Activated CD4-positive, alpha-beta T cell treated with anti-CD3 and anti-CD28 coated beads for 36 hours (primary cell): ENCODE results near the gene NMRAL1. TPM values are rescaled to one million over a fixed set of nuclear protein-coding genes. Genes with fewer than 3 reads are reported as not detected.

Experiments used
- ATAC-seq: fragments of 200-7000 bp; cut with Tn5 transposase; one replicate; pipeline ENCODE4 v1.10.0; 2021; ENCODE audit warnings: mild to moderate bottlenecking, moderate library complexity
- CTCF ChIA-PET: fragments of 350-600 bp; sonication (Branson Sonifier 250); formaldehyde crosslinking; loops from one replicate; lab custom pipeline; 2021; ENCODE audit warnings: antibody characterized with exemption; lab: Charles Lee
- POLR2A ChIA-PET: fragments of 350-600 bp; sonication (Branson Sonifier 250); formaldehyde crosslinking; loops from one replicate; lab custom pipeline; 2021; ENCODE audit warnings: antibody characterized with exemption, inconsistent platforms; lab: Charles Lee
- DNase-seq: peaks from one replicate; pipeline ENCODE4 v3.0.0-alpha.2; 2020
- H3K27ac Mint-ChIP-seq: one replicate; pipeline ENCODE4 v1.8.0; 2021; ENCODE audit warnings: mixed read lengths
- H3K27me3 Mint-ChIP-seq: one replicate; pipeline ENCODE4 v1.8.0; 2021; ENCODE audit warnings: mixed read lengths
- H3K36me3 Mint-ChIP-seq: one replicate; pipeline ENCODE4 v1.8.0; 2021; ENCODE audit warnings: low read depth, mixed read lengths
- H3K4me1 Mint-ChIP-seq: one replicate; pipeline ENCODE4 v1.8.0; 2021; ENCODE audit warnings: mixed read lengths
- H3K4me3 Mint-ChIP-seq: one replicate; pipeline ENCODE4 v1.8.0; 2021; ENCODE audit warnings: mild to moderate bottlenecking, moderate library complexity, mixed read lengths
- H3K9me3 Mint-ChIP-seq: one replicate; pipeline ENCODE4 v1.8.0; 2021; ENCODE audit warnings: low read depth, mixed read lengths
- intact Hi-C, 2 experiments: fragments of 100-400 bp; cut with DNase I in 1 of 2; cut with micrococcal nuclease in 1 of 2; formaldehyde crosslinking; loops; one replicate each; pipeline versions ENCODE4 v1.14.2 to v1.15.1; 2022 to 2024; cut with DNase I, micrococcal nuclease
- total RNA-seq, 2 experiments: library from RNA; stranded (reverse); gene quantifications; one replicate each; pipeline ENCODE4 v1.2.3, GENCODE V29; 2021

Gene NMRAL1
- total RNA-seq, 2 experiments from 2014 or later, result 27.1 to 29.5 TPM

- Mint-ChIP-seq H3K27me3 (no peaks in the 10 kb centered on the region), H3K9me3 (no peaks in the 10 kb centered on the region), H3K4me3 (peak overlapping the region; percentile 62), H3K4me1 (peaks cover 56% of the 10 kb centered on the region), H3K36me3 (peaks cover 39% of the 10 kb centered on the region), H3K27ac (peak overlapping the region; percentile 81)
- intact Hi-C loops, result loop anchor here (1.0 to 5.0 kb wide), 4 partner anchors 43 to 452 kb away; partner anchors contain the start of genes MGRN1 (in 1 of the 2) and SEC14L5 (in 1 of the 2)
- DNase-seq (peak; percentile 84), ATAC-seq (peak; percentile 90)
- ChIA-PET POLR2A (interaction anchor here (0.5 to 1.3 kb wide), 7 partner anchors 18 to 426 kb away, joined by 3 to 5 read pairs (median 3); partner anchors contain the start of genes HMOX2 and NMRAL1), CTCF (interaction anchor here (0.6 to 6.0 kb wide), 27 partner anchors 9 to 195 kb away, joined by 3 to 77 read pairs (median 5); partner anchors contain the start of genes C16orf96, CDIP1, HMOX2 and MGRN1)
These were observed 31.1 kb upstream of the NMRAL1 start for GRCh38 chr16:4505356-4506147.

GRCh38 chr16:4501071-4501478 is 26.6 kb upstream of the NMRAL1 start:
- no peaks in the 10 kb centered on the region for H3K27me3 Mint-ChIP-seq
- intact Hi-C loops, result loop anchor here in 1 of 2 experiments (5.0 kb wide), 1 partner anchor 36 kb away; the partner anchor contains the start of gene CDIP1
- POLR2A ChIA-PET, result interaction anchor here (0.6 to 1.2 kb wide), 2 partner anchors 18 to 28 kb away, joined by 3 read pairs; no protein-coding TSS in a partner anchor
- no peaks in the 10 kb centered on the region for H3K9me3 Mint-ChIP-seq
- DNase-seq (no peak), ATAC-seq (no peak)
- peaks cover 18% of the 10 kb centered on the region for H3K36me3 Mint-ChIP-seq
- H3K27ac Mint-ChIP-seq, result peak overlapping the region; percentile 65
- CTCF ChIA-PET, result interaction anchor here (0.7 to 4.6 kb wide), 10 partner anchors 9 to 169 kb away, joined by 3 to 33 read pairs (median 6); no protein-coding TSS in a partner anchor
- H3K4me1 Mint-ChIP-seq, result peaks cover 84% of the 10 kb centered on the region
- H3K4me3 Mint-ChIP-seq, result no peak overlapping the region

GRCh38 chr16:4500272-4500671 is 25.8 kb upstream of the NMRAL1 start:
- H3K4me1 Mint-ChIP-seq, result peaks cover 82% of the 10 kb centered on the region
- ATAC-seq (peak; percentile 89), DNase-seq (peak; percentile 39)
- peaks cover 16% of the 10 kb centered on the region for H3K36me3 Mint-ChIP-seq
- H3K4me3 Mint-ChIP-seq, result no peak overlapping the region
- no peaks in the 10 kb centered on the region for H3K27me3 Mint-ChIP-seq
- H3K9me3 Mint-ChIP-seq, result no peaks in the 10 kb centered on the region
- H3K27ac Mint-ChIP-seq, result no peak overlapping the region
- intact Hi-C loops, result loop anchor here in 1 of 2 experiments (5.0 kb wide), 1 partner anchor 37 kb away; the partner anchor contains the start of gene CDIP1
- CTCF ChIA-PET, result interaction anchor here (1.0 to 4.6 kb wide), 9 partner anchors 10 to 86 kb away, joined by 3 to 33 read pairs (median 7); no protein-coding TSS in a partner anchor
- POLR2A ChIA-PET, result interaction anchor here (0.7 to 1.4 kb wide), 4 partner anchors 8 to 126 kb away, joined by 3 to 7 read pairs (median 3); no protein-coding TSS in a partner anchor

GRCh38 chr16:4499196-4499555 is 24.8 kb upstream of the NMRAL1 start:
- POLR2A ChIA-PET, result interaction anchor here (1.4 kb wide), 1 partner anchor 21 kb away, joined by 3 read pairs; no protein-coding TSS in a partner anchor
- no peak overlapping the region for H3K27ac Mint-ChIP-seq

GRCh38 chr16:4498546-4499195 is 24.2 kb upstream of the NMRAL1 start:
- peaks cover 16% of the 10 kb centered on the region for H3K36me3 Mint-ChIP-seq
- intact Hi-C loops, result no loop called here
- DNase-seq (no peak), ATAC-seq (no peak)
- no peaks in the 10 kb centered on the region for H3K27me3 Mint-ChIP-seq
- ChIA-PET CTCF (interaction anchor here (0.9 to 4.6 kb wide), 5 partner anchors 9 to 80 kb away, joined by 3 to 33 read pairs (median 6); no protein-coding TSS in a partner anchor), POLR2A (interaction anchor here (1.4 kb wide), 1 partner anchor 21 kb away, joined by 3 read pairs; no protein-coding TSS in a partner anchor)
- no peak overlapping the region for H3K4me3 Mint-ChIP-seq
- no peaks in the 10 kb centered on the region for H3K9me3 Mint-ChIP-seq
- no peak overlapping the region for H3K27ac Mint-ChIP-seq
- H3K4me1 Mint-ChIP-seq, result peaks cover 82% of the 10 kb centered on the region

More at GRCh38 chr16:4499196-4499555, 24.8 kb upstream of the NMRAL1 start:
- no peak for DNase-seq
- intact Hi-C loops, result no loop called here
- no peak for ATAC-seq
- H3K4me3 Mint-ChIP-seq, result no peak overlapping the region
- H3K9me3 Mint-ChIP-seq, result no peaks in the 10 kb centered on the region
- CTCF ChIA-PET, result interaction anchor here (0.9 to 4.6 kb wide), 6 partner anchors 9 to 79 kb away, joined by 3 to 33 read pairs (median 4); no protein-coding TSS in a partner anchor
- H3K36me3 Mint-ChIP-seq, result peaks cover 16% of the 10 kb centered on the region
- peaks cover 85% of the 10 kb centered on the region for H3K4me1 Mint-ChIP-seq
- H3K27me3 Mint-ChIP-seq, result no peaks in the 10 kb centered on the region

GRCh38 chr16:4496305-4496704 is 21.9 kb upstream of the NMRAL1 start:
- H3K36me3 Mint-ChIP-seq, result peaks cover 22% of the 10 kb centered on the region
- peak overlapping the region; percentile 67 for H3K27ac Mint-ChIP-seq
- intact Hi-C loops, result no loop called here
- CTCF ChIA-PET, result interaction anchor here (0.5 to 1.4 kb wide), 3 partner anchors 9 to 74 kb away, joined by 3 to 5 read pairs (median 3); no protein-coding TSS in a partner anchor
- POLR2A ChIA-PET, result no interaction called here
- H3K4me1 Mint-ChIP-seq, result peaks cover 78% of the 10 kb centered on the region
- H3K27me3 Mint-ChIP-seq, result no peaks in the 10 kb centered on the region
- ATAC-seq (peak; percentile 60), DNase-seq (no peak)
- no peak overlapping the region for H3K4me3 Mint-ChIP-seq
- no peaks in the 10 kb centered on the region for H3K9me3 Mint-ChIP-seq

- no peaks in the 10 kb centered on the region for H3K27me3 Mint-ChIP-seq
- CTCF ChIA-PET, result interaction anchor here (1.4 kb wide), 1 partner anchor 10 kb away, joined by 5 read pairs; no protein-coding TSS in a partner anchor
- no peak overlapping the region for H3K4me3 Mint-ChIP-seq
- no peak for DNase-seq
- H3K9me3 Mint-ChIP-seq, result no peaks in the 10 kb centered on the region
- peak overlapping the region; percentile 67 for H3K27ac Mint-ChIP-seq
- ATAC-seq, result no peak
- H3K36me3 Mint-ChIP-seq, result peaks cover 22% of the 10 kb centered on the region
- POLR2A ChIA-PET, result no interaction called here
- intact Hi-C loops, result no loop called here
- peaks cover 77% of the 10 kb centered on the region for H3K4me1 Mint-ChIP-seq
These were observed 21.3 kb upstream of the NMRAL1 start for GRCh38 chr16:4495766-4496165.

- Mint-ChIP-seq H3K36me3 (peaks cover 22% of the 10 kb centered on the region), H3K27me3 (no peaks in the 10 kb centered on the region), H3K9me3 (no peaks in the 10 kb centered on the region), H3K4me1 (peaks cover 77% of the 10 kb centered on the region), H3K4me3 (no peak overlapping the region), H3K27ac (peak overlapping the region; percentile 14)
- POLR2A ChIA-PET, result no interaction called here
- intact Hi-C loops, result no loop called here
- DNase-seq (no peak), ATAC-seq (no peak)
- CTCF ChIA-PET, result interaction anchor here (0.6 to 1.4 kb wide), 5 partner anchors 10 to 91 kb away, joined by 4 to 5 read pairs (median 4); no protein-coding TSS in a partner anchor
These were observed 20.5 kb upstream of the NMRAL1 start for GRCh38 chr16:4494746-4495490.

- ATAC-seq (no peak), DNase-seq (no peak)
- no peak overlapping the region for H3K4me3 Mint-ChIP-seq
- no peaks in the 10 kb centered on the region for H3K9me3 Mint-ChIP-seq
- ChIA-PET POLR2A (no interaction called here), CTCF (interaction anchor here (1.1 to 1.9 kb wide), 2 partner anchors 9 to 14 kb away, joined by 3 to 7 read pairs; no protein-coding TSS in a partner anchor)
- peaks cover 19% of the 10 kb centered on the region for H3K36me3 Mint-ChIP-seq
- H3K27me3 Mint-ChIP-seq, result no peaks in the 10 kb centered on the region
- intact Hi-C loops, result no loop called here
- H3K4me1 Mint-ChIP-seq, result peaks cover 73% of the 10 kb centered on the region
- no peak overlapping the region for H3K27ac Mint-ChIP-seq
These were observed 17.5 kb upstream of the NMRAL1 start for GRCh38 chr16:4491898-4492297.

GRCh38 chr16:4489030-4489429 is 14.6 kb upstream of the NMRAL1 start:
- Mint-ChIP-seq H3K4me1 (peaks cover 63% of the 10 kb centered on the region), H3K4me3 (no peak overlapping the region), H3K27me3 (no peaks in the 10 kb centered on the region), H3K36me3 (peaks cover 26% of the 10 kb centered on the region), H3K9me3 (no peaks in the 10 kb centered on the region), H3K27ac (peak overlapping the region; percentile 92)
- CTCF ChIA-PET, result interaction anchor here (0.6 to 6.2 kb wide), 4 partner anchors 11 to 270 kb away, joined by 3 to 37 read pairs (median 22); partner anchors contain the start of gene HMOX2
- DNase-seq, result no peak
- intact Hi-C loops, result no loop called here
- ATAC-seq, result no peak
- POLR2A ChIA-PET, result no interaction called here
